ENCODE measurements around the gene SPRYD3.

Gene SPRYD3

DNA sequence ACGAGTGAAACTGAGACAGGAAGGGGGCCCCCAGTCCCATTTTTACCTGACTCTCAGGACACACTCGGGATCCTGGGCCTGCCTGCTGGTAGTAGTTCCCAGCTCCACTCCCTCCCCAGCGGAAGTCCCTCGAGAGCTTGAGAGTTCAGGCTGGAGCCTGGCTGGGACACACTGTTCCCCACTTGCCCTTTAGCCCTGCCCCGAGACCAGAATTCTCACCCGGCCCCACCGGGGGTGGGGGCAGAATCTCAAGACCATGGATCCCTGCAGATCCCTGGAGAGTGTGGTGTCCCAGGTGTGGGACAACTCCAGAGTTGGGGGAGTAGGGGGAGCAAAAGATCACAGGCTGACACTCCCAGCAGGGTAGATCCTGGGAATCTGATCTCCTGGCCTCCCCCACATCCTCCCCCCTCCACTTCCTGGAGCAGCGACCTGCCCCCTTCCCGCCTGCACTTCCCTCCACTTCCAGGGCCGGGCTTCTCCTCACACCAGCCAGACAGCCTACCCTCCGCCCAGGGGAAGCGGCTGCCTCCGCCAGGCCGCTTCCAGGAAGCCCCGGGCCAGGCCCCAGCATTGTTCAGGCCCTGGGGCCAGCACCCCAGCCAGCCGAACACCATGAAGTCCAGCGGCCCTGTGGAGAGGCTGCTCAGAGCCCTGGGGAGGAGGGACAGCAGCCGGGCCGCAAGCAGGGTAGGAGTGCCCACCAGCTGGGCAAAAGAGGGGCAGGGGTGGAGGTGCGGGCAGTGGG lies 29.4 kb downstream of the SPRYD3 start, which contains the start of gene TNS2:
TSS of gene TNS2 (plus strand) at position 495 of the 748 bp plus-strand sequence. CDS start at position 616, 121 bp downstream.
- no peak for FAIRE-seq
- TF ChIP-seq CTCF (IDR thresholded peaks at IDR 0.05; ENCODE audit: insufficient read depth, missing control alignments) = no peak
- no peak for DNase-seq (ENCODE audit: insufficient read length, low spot score)

DNA sequence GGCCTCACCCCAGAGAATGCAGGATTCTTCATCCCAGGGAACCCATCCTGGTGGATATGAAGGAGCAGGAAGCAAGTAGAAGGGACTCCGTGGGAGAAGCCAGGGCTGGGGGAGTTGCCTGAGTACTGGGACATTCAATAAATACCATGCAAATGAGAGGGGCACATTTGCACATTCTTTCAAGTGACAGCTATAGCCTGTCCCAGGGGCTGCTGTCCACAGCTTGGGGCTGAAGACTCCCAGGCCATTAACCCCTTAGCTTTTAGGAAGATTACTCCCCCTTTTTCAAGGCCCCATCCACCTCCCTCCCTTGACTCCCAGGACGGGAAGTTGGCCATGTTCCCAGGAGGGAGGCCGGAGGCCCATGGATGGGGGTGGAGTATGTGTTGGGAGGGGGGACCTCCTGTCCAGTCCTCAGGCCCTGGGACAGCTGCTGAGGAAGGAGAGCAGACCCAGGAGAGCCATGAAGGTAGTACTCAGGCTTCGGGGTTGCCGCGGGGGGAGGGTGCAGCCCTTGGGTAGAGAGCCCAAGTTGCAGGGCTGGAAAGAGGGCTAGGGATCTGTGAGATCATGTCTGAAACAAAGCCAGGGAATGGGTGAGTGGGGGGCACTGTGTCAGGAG lies 30.3 kb downstream of the SPRYD3 start:
- FAIRE-seq (no peak), DNase-seq (ENCODE audit: insufficient read length, low spot score) (no peak)
- TF ChIP-seq CTCF (IDR thresholded peaks at IDR 0.05; ENCODE audit: insufficient read depth, missing control alignments) = no peak

DNA sequence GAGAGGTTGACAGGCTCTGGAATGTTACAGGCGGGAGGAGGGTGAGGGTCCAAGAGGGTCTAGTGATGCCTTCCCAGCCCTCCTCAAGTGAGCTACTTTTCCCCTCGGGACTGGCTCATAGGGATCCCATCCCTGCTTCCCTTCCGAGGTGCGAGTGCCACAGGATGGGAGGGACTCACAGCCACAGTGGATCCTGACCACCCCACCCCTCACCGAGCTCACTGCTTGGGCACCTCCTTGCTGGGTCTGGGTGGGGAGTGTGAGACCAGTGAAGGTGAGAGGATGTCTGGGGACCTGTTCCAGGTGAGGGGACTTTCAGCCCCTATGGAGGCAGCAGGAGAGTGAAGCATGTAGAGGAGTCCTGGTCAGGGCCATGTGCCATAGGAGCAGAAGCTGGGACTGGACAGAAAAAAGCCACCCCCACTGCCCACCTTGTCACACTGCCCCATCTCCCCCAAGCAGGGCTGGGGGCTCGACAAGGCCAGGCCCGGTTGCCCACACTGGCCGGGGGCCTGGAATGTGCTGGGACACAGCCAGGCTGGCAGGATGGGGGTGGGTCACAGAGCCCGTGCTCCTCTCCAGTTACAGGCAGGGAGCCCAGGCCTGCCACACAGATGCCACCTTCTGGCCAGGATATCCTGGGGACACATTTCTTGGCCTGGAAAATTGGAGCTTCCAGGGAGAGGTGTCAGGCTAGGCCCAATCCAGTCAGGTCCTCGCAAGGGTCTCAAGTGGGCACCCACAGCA lies 31.0 kb downstream of the SPRYD3 start:
- TF ChIP-seq CTCF (IDR thresholded peaks at IDR 0.05; ENCODE audit: insufficient read depth, missing control alignments) = peak; percentile 22
- no peak for FAIRE-seq
- DNase-seq (ENCODE audit: insufficient read length, low spot score) = no peak

GRCh38 chr12:53047221-53048032 lies 31.8 kb downstream of the SPRYD3 start:
- FAIRE-seq (no peak), DNase-seq (ENCODE audit: insufficient read length, low spot score) (peak; percentile 73)
- TF ChIP-seq CTCF (IDR thresholded peaks at IDR 0.05; ENCODE audit: insufficient read depth, missing control alignments) = peak; percentile 19

GRCh38 chr12:53046655-53047220 lies 32.5 kb downstream of the SPRYD3 start:
- FAIRE-seq (no peak), DNase-seq (ENCODE audit: insufficient read length, low spot score) (no peak)
- TF ChIP-seq CTCF (IDR thresholded peaks at IDR 0.05; ENCODE audit: insufficient read depth, missing control alignments) = no peak

DNA sequence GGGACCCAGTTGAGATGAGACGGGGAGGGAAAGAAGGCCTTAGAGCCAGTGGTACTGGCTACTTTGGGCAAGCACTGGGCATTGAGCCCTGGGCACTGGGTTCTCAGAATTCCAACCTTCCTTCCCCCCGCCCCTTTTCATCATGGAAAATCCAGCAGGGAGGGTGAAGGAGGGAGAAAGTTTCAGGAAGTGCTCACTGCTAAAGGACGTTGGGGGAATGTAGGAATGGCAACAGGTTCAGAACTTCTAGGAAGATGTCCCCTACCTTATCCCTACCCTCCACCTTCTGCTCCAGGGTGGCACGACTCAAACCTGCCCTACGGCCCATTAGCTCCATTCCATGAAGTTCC lies 33.5 kb downstream of the SPRYD3 start:
- TF ChIP-seq CTCF (IDR thresholded peaks at IDR 0.05; ENCODE audit: insufficient read depth, missing control alignments) = no peak
- DNase-seq (ENCODE audit: insufficient read length, low spot score) (no peak), FAIRE-seq (no peak)
